ENCODE results near the gene ATXN1. TPM values are rescaled to one million over a fixed set of nuclear protein-coding genes. Genes with fewer than 3 reads are reported as not detected.

ATXN1 gene
- total RNA-seq, 1 experiment from 2014 or later = 27.0 TPM

- peaks cover 7% of the 10 kb centered on the region; the same call in 1 of the 2 replicates for H3K4me1 ChIP-seq (ENCODE audit: insufficient read depth, low read length)
- ChIA-PET POLR2A (ENCODE audit: unreplicated experiment) (no interaction called here), CTCF (no interaction called here)
- no peaks in the 10 kb centered on the region for H3K27me3 ChIP-seq (ENCODE audit: low read length)
- no peaks in the 10 kb centered on the region for H3K36me3 ChIP-seq (ENCODE audit: low read depth, low read length)
- BruUV-seq (replicated peaks) = no TSS peak
- no peak overlapping the region for H2AFZ ChIP-seq (ENCODE audit: low read length)
- H4K20me1 ChIP-seq (ENCODE audit: low read length) = no peaks in the 10 kb centered on the region
- H3K9ac ChIP-seq (ENCODE audit: low read length) = no peak overlapping the region
- no peaks in the 10 kb centered on the region for H3K79me2 ChIP-seq (ENCODE audit: low read length)
- no peak for TF ChIP-seq EZH2phosphoT487 (IDR thresholded peaks at IDR 0.05; ENCODE audit: borderline replicate concordance, low read length)
- TF ChIP-seq CTCF (conservative IDR thresholded peaks at IDR 0.05; ENCODE audit: low read depth, low read length) = no peak
- TF ChIP-seq EZH2 (IDR thresholded peaks at IDR 0.05; ENCODE audit: low read length, unreplicated experiment) = no peak
- peak; percentile 25 for DNase-seq
- no peak; the same call in 1 of the 2 replicates for ATAC-seq
- no peaks in the 10 kb centered on the region for H3K9me3 ChIP-seq (ENCODE audit: low read length)
- no peak overlapping the region for H3K27ac ChIP-seq (ENCODE audit: low read length)
- H3K9me2 ChIP-seq (replicated peaks; ENCODE audit: low read length) = no peaks in the 10 kb centered on the region
- no peak overlapping the region for H3K4me2 ChIP-seq (ENCODE audit: low read length)
- intact Hi-C loops (cut with micrococcal nuclease) = no loop called here
- H3F3A ChIP-seq (ENCODE audit: low read length, unreplicated experiment) = no peaks in the 10 kb centered on the region
- H3K4me3 ChIP-seq (ENCODE audit: low read length) = no peak overlapping the region
Observed at GRCh38 chr6:16450821-16451220, 310.4 kb downstream of the ATXN1 start.

GRCh38 chr6:16450285-16450684 lies 311.0 kb downstream of the ATXN1 start:
- POLR2A ChIA-PET (ENCODE audit: unreplicated experiment) = no interaction called here
- intact Hi-C loops (cut with micrococcal nuclease) = no loop called here

More at GRCh38 chr6:16450285-16450684, 311.0 kb downstream of the ATXN1 start:
- Histone ChIP-seq H3K4me2 (ENCODE audit: low read length) (no peak overlapping the region), H3K79me2 (ENCODE audit: low read length) (no peaks in the 10 kb centered on the region), H2AFZ (ENCODE audit: low read length) (no peak overlapping the region), H3K9me2 (replicated peaks; ENCODE audit: low read length) (no peaks in the 10 kb centered on the region), H4K20me1 (ENCODE audit: low read length) (no peaks in the 10 kb centered on the region), H3K9ac (ENCODE audit: low read length) (no peak overlapping the region), H3K27ac (ENCODE audit: low read length) (no peak overlapping the region), H3K36me3 (ENCODE audit: low read depth, low read length) (no peaks in the 10 kb centered on the region), H3K27me3 (ENCODE audit: low read length) (no peaks in the 10 kb centered on the region), H3K4me1 (ENCODE audit: insufficient read depth, low read length) (peaks cover 7% of the 10 kb centered on the region; the same call in 1 of the 2 replicates), H3K4me3 (ENCODE audit: low read length) (no peak overlapping the region), H3K9me3 (ENCODE audit: low read length) (no peaks in the 10 kb centered on the region), H3F3A (ENCODE audit: low read length, unreplicated experiment) (no peaks in the 10 kb centered on the region)
- no TSS peak for BruUV-seq (replicated peaks)
- CTCF ChIA-PET = no interaction called here
- no peak for ATAC-seq
- TF ChIP-seq EZH2phosphoT487 (IDR thresholded peaks at IDR 0.05; ENCODE audit: borderline replicate concordance, low read length) (no peak), CTCF (conservative IDR thresholded peaks at IDR 0.05; ENCODE audit: low read depth, low read length) (no peak), EZH2 (IDR thresholded peaks at IDR 0.05; ENCODE audit: low read length, unreplicated experiment) (no peak)
- DNase-seq = no peak

Measured in PC-3 (cell line).